ENCODE measurements around the gene MRPS35. TPM values are rescaled to one million over a fixed set of nuclear protein-coding genes. Genes with fewer than 3 reads are reported as not detected.

Gene MRPS35
- total RNA-seq, 1 donor from 2014 or later: 65.8 TPM

- DNase-seq (ENCODE audit: low read depth): no peak
Observed at GRCh38 chr12:27709932-27710591, 570 bp upstream of the MRPS35 start.

DNA sequence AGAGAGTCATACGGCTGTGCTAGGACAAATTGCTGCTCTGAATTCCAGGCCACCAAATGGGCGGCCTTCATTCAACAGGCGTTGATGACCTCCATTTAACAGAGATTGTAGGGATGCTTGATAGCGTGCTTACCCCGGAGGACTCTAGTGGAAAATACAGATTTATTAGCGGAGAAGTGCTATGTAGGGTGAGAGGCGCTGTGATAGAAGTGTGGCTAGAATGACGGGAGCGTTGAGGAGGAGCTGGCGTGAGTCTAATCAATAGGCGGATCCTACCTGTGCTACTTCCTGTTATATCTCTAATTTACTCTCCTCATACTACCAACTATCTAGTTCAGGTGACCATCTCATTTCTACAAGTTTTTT, 668 bp downstream of the MRPS35 start:
- no peak for DNase-seq (ENCODE audit: low read depth)
- Histone ChIP-seq H3K36me3 (ENCODE audit: control insufficient read depth, insufficient read depth, low read length) (no peaks in the 10 kb centered on the region), H3K27me3 (ENCODE audit: control insufficient read depth, insufficient read depth, low read length) (no peaks in the 10 kb centered on the region), H3K4me3 (ENCODE audit: low read depth, low read length) (peak overlapping the region; percentile 99)
- TF ChIP-seq CTCF (IDR thresholded peaks at IDR 0.05; ENCODE audit: insufficient read depth, low read length, poor library complexity, severe bottlenecking): no peak

More at GRCh38 chr12:27709932-27710591, 570 bp upstream of the MRPS35 start:
- Histone ChIP-seq H3K36me3 (ENCODE audit: control insufficient read depth, insufficient read depth, low read length) (no peaks in the 10 kb centered on the region), H3K4me3 (ENCODE audit: low read depth, low read length) (peak overlapping the region; percentile 99), H3K27me3 (ENCODE audit: control insufficient read depth, insufficient read depth, low read length) (no peaks in the 10 kb centered on the region)
- TF ChIP-seq CTCF (IDR thresholded peaks at IDR 0.05; ENCODE audit: insufficient read depth, low read length, poor library complexity, severe bottlenecking): no peak

GRCh38 chr12:27711967-27712366, 1.3 kb downstream of the MRPS35 start:
- no peak for DNase-seq (ENCODE audit: low read depth)
- H3K4me3 ChIP-seq (ENCODE audit: low read depth, low read length): no peak overlapping the region
- H3K36me3 ChIP-seq (ENCODE audit: control insufficient read depth, insufficient read depth, low read length): no peaks in the 10 kb centered on the region
- TF ChIP-seq CTCF (IDR thresholded peaks at IDR 0.05; ENCODE audit: insufficient read depth, low read length, poor library complexity, severe bottlenecking): no peak
- H3K27me3 ChIP-seq (ENCODE audit: control insufficient read depth, insufficient read depth, low read length): no peaks in the 10 kb centered on the region

- DNase-seq (ENCODE audit: low read depth): no peak
- Histone ChIP-seq H3K36me3 (ENCODE audit: control insufficient read depth, insufficient read depth, low read length) (peaks cover 2% of the 10 kb centered on the region), H3K27me3 (ENCODE audit: control insufficient read depth, insufficient read depth, low read length) (no peaks in the 10 kb centered on the region), H3K4me3 (ENCODE audit: low read depth, low read length) (no peak overlapping the region)
- no peak for TF ChIP-seq CTCF (IDR thresholded peaks at IDR 0.05; ENCODE audit: insufficient read depth, low read length, poor library complexity, severe bottlenecking)
Observed at GRCh38 chr12:27723212-27723611, 12.6 kb downstream of the MRPS35 start.

DNA sequence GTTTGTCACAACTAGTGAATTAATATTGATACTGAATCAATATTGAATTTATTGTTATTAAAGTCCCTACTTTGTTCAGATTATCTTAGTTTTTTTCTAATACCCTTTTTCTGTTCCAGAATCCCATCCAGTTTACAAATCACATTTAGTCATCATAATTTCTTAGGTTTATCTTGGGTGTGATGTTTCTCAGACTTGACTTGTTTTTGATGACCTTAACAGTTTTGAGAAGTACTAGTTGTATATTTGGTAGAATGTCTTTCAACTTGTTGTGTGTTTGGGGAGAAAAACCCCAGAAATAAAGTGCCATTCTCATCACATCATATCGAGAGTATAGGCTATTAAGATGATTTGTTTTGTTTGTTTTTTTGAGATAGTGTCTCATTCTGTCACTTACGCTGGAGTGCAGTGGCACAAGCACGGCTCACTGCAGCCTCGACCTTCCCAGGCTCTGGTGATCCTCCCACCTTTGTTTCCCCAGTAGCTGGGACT, 19.5 kb downstream of the MRPS35 start:
- no peak for DNase-seq (ENCODE audit: low read depth)
- no peak for TF ChIP-seq CTCF (IDR thresholded peaks at IDR 0.05; ENCODE audit: insufficient read depth, low read length, poor library complexity, severe bottlenecking)
- Histone ChIP-seq H3K27me3 (ENCODE audit: control insufficient read depth, insufficient read depth, low read length) (no peaks in the 10 kb centered on the region), H3K4me3 (ENCODE audit: low read depth, low read length) (no peak overlapping the region), H3K36me3 (ENCODE audit: control insufficient read depth, insufficient read depth, low read length) (peaks cover 2% of the 10 kb centered on the region)

GRCh38 chr12:27732281-27732680, 21.6 kb downstream of the MRPS35 start:
- peak; percentile 42 for TF ChIP-seq CTCF (IDR thresholded peaks at IDR 0.05; ENCODE audit: insufficient read depth, low read length, poor library complexity, severe bottlenecking)
- Histone ChIP-seq H3K27me3 (ENCODE audit: control insufficient read depth, insufficient read depth, low read length) (no peaks in the 10 kb centered on the region), H3K4me3 (ENCODE audit: low read depth, low read length) (no peak overlapping the region), H3K36me3 (ENCODE audit: control insufficient read depth, insufficient read depth, low read length) (no peaks in the 10 kb centered on the region)
- no peak for DNase-seq (ENCODE audit: low read depth)
